ENCODE measurements around the gene PCNX4.
"Not testable (repeated sequence)": the region's sequence is repeated elsewhere in the genome, so short reads cannot be mapped to it uniquely, and the experiment has no call there.

DNA sequence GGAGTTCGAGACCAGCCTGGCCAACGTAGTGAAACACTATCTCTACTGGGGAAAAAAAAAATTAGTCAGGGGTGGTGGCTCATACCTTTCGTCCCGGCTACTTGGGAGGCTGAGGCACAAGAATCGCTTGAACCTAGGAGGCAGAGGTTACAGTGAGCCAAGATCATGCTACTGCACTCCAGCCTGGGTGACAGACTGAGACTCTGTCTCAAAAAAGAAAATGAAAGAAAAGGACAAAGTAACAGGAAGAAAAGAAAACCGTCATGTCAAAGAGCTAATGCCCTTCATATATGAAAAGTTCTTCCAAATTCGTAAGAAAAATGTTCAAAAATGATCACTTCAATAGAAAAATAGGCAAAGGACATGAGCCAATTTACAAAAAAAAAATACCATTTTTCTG is 8.1 kb downstream of the PCNX4 start:
- TF ChIP-seq, protein P1, sequence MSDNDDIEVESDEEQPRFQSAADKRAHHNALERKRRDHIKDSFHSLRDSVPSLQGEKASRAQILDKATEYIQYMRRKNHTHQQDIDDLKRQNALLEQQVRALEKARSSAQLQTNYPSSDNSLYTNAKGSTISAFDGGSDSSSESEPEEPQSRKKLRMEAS (IDR thresholded peaks at IDR 0.05) = not testable (repeated sequence)
- TF ChIP-seq ZNF274 (IDR thresholded peaks at IDR 0.05; ENCODE audit: low read depth, low read length); EZH2 (IDR thresholded peaks at IDR 0.05); CBX3 (IDR thresholded peaks at IDR 0.05; ENCODE audit: low read depth); POLR2AphosphoS5 (IDR thresholded peaks at IDR 0.05; ENCODE audit: low read depth, low read length); RAD21 (IDR thresholded peaks at IDR 0.05; ENCODE audit: low read depth); YY1 (IDR thresholded peaks at IDR 0.05; ENCODE audit: extremely low read depth, insufficient replicate concordance, low read depth, low read length); POLR2A (IDR thresholded peaks at IDR 0.05; ENCODE audit: borderline replicate concordance, extremely low read depth, insufficient read depth, insufficient read length); ZFX (IDR thresholded peaks at IDR 0.05); SRF (IDR thresholded peaks at IDR 0.05; ENCODE audit: low read depth): not testable (repeated sequence)
- TF ChIP-seq, protein P2, sequence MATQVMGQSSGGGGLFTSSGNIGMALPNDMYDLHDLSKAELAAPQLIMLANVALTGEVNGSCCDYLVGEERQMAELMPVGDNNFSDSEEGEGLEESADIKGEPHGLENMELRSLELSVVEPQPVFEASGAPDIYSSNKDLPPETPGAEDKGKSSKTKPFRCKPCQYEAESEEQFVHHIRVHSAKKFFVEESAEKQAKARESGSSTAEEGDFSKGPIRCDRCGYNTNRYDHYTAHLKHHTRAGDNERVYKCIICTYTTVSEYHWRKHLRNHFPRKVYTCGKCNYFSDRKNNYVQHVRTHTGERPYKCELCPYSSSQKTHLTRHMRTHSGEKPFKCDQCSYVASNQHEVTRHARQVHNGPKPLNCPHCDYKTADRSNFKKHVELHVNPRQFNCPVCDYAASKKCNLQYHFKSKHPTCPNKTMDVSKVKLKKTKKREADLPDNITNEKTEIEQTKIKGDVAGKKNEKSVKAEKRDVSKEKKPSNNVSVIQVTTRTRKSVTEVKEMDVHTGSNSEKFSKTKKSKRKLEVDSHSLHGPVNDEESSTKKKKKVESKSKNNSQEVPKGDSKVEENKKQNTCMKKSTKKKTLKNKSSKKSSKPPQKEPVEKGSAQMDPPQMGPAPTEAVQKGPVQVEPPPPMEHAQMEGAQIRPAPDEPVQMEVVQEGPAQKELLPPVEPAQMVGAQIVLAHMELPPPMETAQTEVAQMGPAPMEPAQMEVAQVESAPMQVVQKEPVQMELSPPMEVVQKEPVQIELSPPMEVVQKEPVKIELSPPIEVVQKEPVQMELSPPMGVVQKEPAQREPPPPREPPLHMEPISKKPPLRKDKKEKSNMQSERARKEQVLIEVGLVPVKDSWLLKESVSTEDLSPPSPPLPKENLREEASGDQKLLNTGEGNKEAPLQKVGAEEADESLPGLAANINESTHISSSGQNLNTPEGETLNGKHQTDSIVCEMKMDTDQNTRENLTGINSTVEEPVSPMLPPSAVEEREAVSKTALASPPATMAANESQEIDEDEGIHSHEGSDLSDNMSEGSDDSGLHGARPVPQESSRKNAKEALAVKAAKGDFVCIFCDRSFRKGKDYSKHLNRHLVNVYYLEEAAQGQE (IDR thresholded peaks at IDR 0.05; ENCODE audit: low read depth) = not testable (repeated sequence)
- TF ChIP-seq, protein P3, sequence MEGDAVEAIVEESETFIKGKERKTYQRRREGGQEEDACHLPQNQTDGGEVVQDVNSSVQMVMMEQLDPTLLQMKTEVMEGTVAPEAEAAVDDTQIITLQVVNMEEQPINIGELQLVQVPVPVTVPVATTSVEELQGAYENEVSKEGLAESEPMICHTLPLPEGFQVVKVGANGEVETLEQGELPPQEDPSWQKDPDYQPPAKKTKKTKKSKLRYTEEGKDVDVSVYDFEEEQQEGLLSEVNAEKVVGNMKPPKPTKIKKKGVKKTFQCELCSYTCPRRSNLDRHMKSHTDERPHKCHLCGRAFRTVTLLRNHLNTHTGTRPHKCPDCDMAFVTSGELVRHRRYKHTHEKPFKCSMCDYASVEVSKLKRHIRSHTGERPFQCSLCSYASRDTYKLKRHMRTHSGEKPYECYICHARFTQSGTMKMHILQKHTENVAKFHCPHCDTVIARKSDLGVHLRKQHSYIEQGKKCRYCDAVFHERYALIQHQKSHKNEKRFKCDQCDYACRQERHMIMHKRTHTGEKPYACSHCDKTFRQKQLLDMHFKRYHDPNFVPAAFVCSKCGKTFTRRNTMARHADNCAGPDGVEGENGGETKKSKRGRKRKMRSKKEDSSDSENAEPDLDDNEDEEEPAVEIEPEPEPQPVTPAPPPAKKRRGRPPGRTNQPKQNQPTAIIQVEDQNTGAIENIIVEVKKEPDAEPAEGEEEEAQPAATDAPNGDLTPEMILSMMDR (IDR thresholded peaks at IDR 0.05 in 2 of 3, conservative IDR thresholded peaks at IDR 0.05 in 1 of 3; ENCODE audit: borderline replicate concordance in 1 of 3, insufficient read depth in 1 of 3, low read depth in 2 of 3, low read length in 2 of 3) = not testable (repeated sequence)
- TF ChIP-seq, protein P4, sequence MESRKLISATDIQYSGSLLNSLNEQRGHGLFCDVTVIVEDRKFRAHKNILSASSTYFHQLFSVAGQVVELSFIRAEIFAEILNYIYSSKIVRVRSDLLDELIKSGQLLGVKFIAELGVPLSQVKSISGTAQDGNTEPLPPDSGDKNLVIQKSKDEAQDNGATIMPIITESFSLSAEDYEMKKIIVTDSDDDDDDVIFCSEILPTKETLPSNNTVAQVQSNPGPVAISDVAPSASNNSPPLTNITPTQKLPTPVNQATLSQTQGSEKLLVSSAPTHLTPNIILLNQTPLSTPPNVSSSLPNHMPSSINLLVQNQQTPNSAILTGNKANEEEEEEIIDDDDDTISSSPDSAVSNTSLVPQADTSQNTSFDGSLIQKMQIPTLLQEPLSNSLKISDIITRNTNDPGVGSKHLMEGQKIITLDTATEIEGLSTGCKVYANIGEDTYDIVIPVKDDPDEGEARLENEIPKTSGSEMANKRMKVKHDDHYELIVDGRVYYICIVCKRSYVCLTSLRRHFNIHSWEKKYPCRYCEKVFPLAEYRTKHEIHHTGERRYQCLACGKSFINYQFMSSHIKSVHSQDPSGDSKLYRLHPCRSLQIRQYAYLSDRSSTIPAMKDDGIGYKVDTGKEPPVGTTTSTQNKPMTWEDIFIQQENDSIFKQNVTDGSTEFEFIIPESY (IDR thresholded peaks at IDR 0.05; ENCODE audit: extremely low read depth, insufficient replicate concordance, low read length) = not testable (repeated sequence)

All from HCT116 (cell line).